CD4-positive, alpha-beta T cell treated with Interleukin-4 for 4 hours (primary cell): ENCODE measurements around the gene BAIAP2L1.
A peak's percentile ranks its signal among the peaks of the same experiment; 100 is the strongest.

Experiments
- DNase-seq: peaks from one replicate; pipeline ENCODE4 v3.0.0-alpha.2; 2020

The BAIAP2L1 gene

GRCh38 chr7:98289333-98289875 lies 111.5 kb downstream of the BAIAP2L1 start:
- DNase-seq: no peak

GRCh38 chr7:98288064-98288823 lies 112.6 kb downstream of the BAIAP2L1 start:
- DNase-seq: no peak

- no peak for DNase-seq
Measured at GRCh38 chr7:98287486-98287959, 113.4 kb downstream of the BAIAP2L1 start.

- DNase-seq: no peak
Measured at GRCh38 chr7:98286701-98287485, 114.0 kb downstream of the BAIAP2L1 start.

GRCh38 chr7:98286093-98286539 lies 114.8 kb downstream of the BAIAP2L1 start:
- no peak for DNase-seq

GRCh38 chr7:98285157-98286092 lies 115.5 kb downstream of the BAIAP2L1 start:
- no peak for DNase-seq

GRCh38 chr7:98284335-98285036 lies 116.4 kb downstream of the BAIAP2L1 start:
- no peak for DNase-seq

GRCh38 chr7:98283887-98284222 lies 117.0 kb downstream of the BAIAP2L1 start:
- DNase-seq: no peak

- DNase-seq: peak; percentile 10
Measured at GRCh38 chr7:98283127-98283886, 117.6 kb downstream of the BAIAP2L1 start.

- no peak for DNase-seq
Measured at GRCh38 chr7:98282703-98283102, 118.2 kb downstream of the BAIAP2L1 start.

- peak; percentile 10 for DNase-seq
Measured at GRCh38 chr7:98281757-98282606, 118.9 kb downstream of the BAIAP2L1 start.

GRCh38 chr7:98280791-98281756 lies 119.8 kb downstream of the BAIAP2L1 start, which contains the start of gene BRI3:
Gene BRI3, plus strand, starts transcription at chr7:98281686. Its CDS starts 110 bp downstream, at chr7:98281796.
- peak; percentile 88 for DNase-seq

GRCh38 chr7:98280296-98280695 lies 120.6 kb downstream of the BAIAP2L1 start:
- DNase-seq: no peak

GRCh38 chr7:98278936-98279335 lies 122.0 kb downstream of the BAIAP2L1 start:
- DNase-seq: no peak

GRCh38 chr7:98278408-98278807 lies 122.5 kb downstream of the BAIAP2L1 start:
- no peak for DNase-seq

- no peak for DNase-seq
Measured at GRCh38 chr7:98276241-98276761, 124.6 kb downstream of the BAIAP2L1 start.

- DNase-seq: no peak
Measured at GRCh38 chr7:98267303-98267702, 133.6 kb downstream of the BAIAP2L1 start.

- no peak for DNase-seq
Measured at GRCh38 chr7:98266840-98267239, 134.1 kb downstream of the BAIAP2L1 start.
